Peyer's patch (tissue), 4 donors: ENCODE data around the gene CSF1R. TPM values are rescaled to one million over a fixed set of nuclear protein-coding genes. Genes with fewer than 3 reads are reported as not detected.

ENCODE experiments used
- DNase-seq, 3 donors: peaks; one replicate each; pipeline ENCODE4 v3.0.0-alpha.2; 2017 to 2019
- H3K27ac ChIP-seq, 4 donors: fragments of 200-600 bp; sonication (generic); one replicate each; pipeline ENCODE4 v1.5.1; 2016 to 2019
- H3K27me3 ChIP-seq, 2 donors: fragments of 200-600 bp; sonication (generic); one replicate each; pipeline ENCODE4 v1.5.1; 2019
- H3K36me3 ChIP-seq, 3 donors: fragments of 200-600 bp; sonication (generic); one replicate each; pipeline ENCODE4 v1.5.1; 2016 to 2019
- H3K4me1 ChIP-seq, 4 donors: fragments of 200-600 bp; sonication (generic); one replicate each; pipeline ENCODE4 v1.5.1; 2016 to 2019
- H3K4me3 ChIP-seq, 4 donors: fragments of 200-600 bp; sonication (generic); 1 replicate in 3 of 4; 2 replicates in 1 of 4; pipeline ENCODE4 v1.5.1; 2016 to 2019; ENCODE audit warnings: mild to moderate bottlenecking in 1 of 4
- H3K9me3 ChIP-seq, 4 donors: fragments of 200-600 bp; sonication (generic); one replicate each; pipeline ENCODE4 v1.5.1; 2016 to 2019; ENCODE audit warnings: mild to moderate bottlenecking in 1 of 4
- POLR2A ChIP-seq, 2 donors: fragments of 450-650 bp; IDR thresholded peaks; one replicate each; pipeline ENCODE4 v1.5.1; 2017; ENCODE audit warnings: antibody characterized with exemption in 2 of 2, mild to moderate bottlenecking in 2 of 2, moderate library complexity in 2 of 2
- total RNA-seq, 4 donors: library from RNA; depleted of rRNA; stranded (reverse); fragments of >200 nt; gene quantifications; one replicate each; pipeline ENCODE4 v1.1.0, GENCODE V29; 2016
- TF ChIP-seq, protein P1 (sequence below), 6 experiments: fragments of 450-650 bp in 4 of 6; fragments of 200-600 bp in 2 of 6; sonication (generic) in 1 of 6; IDR thresholded peaks; one replicate each; pipeline ENCODE4 v1.5.1; 2017 to 2019; ENCODE audit warnings: antibody characterized with exemption in 6 of 6, mild to moderate bottlenecking in 3 of 6, moderate library complexity in 1 of 6

The CSF1R gene
- total RNA-seq, 4 donors from 2014 or later, result 2.1 to 24.8 (median 13.5) TPM

DNA sequence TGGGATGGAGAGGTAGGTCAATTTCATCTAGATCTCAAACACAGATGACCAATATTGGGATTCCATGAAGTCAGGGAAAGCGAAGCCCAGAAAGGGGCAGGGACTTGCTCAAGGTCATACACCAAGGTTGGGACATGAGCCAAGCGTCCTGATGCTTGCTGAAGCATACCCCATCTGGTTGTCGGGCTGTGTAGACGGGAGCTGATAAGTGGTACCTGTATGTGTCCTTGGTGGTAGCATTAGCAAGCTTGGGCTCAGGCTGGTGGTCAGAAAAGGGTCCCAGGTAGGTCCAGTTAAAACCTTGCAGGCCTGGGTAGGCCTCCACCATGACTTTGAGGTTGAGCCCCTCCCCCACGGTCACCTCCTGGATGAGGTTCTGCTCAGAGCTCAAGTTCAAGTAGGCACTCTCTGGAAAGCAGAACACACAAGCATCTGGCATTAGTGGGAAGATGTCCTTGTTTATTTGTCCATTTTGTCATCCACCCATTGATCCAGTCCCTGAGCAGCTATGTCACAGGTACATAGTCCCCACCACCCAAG is 13.2 kb downstream of the CSF1R start:
- DNase-seq, result peak in 1 of 3 donors; percentile 19
- Histone ChIP-seq H3K9me3 (no peaks in the 10 kb centered on the region), H3K4me1 (no peaks in the 10 kb centered on the region), H3K36me3 (no peaks in the 10 kb centered on the region), H3K27me3 (no peaks in the 10 kb centered on the region), H3K27ac (no peak overlapping the region), H3K4me3 (no peak overlapping the region)
- TF ChIP-seq, protein P1, sequence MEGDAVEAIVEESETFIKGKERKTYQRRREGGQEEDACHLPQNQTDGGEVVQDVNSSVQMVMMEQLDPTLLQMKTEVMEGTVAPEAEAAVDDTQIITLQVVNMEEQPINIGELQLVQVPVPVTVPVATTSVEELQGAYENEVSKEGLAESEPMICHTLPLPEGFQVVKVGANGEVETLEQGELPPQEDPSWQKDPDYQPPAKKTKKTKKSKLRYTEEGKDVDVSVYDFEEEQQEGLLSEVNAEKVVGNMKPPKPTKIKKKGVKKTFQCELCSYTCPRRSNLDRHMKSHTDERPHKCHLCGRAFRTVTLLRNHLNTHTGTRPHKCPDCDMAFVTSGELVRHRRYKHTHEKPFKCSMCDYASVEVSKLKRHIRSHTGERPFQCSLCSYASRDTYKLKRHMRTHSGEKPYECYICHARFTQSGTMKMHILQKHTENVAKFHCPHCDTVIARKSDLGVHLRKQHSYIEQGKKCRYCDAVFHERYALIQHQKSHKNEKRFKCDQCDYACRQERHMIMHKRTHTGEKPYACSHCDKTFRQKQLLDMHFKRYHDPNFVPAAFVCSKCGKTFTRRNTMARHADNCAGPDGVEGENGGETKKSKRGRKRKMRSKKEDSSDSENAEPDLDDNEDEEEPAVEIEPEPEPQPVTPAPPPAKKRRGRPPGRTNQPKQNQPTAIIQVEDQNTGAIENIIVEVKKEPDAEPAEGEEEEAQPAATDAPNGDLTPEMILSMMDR (IDR thresholded peaks at IDR 0.05), result no peak
- TF ChIP-seq POLR2A (IDR thresholded peaks at IDR 0.05), result no peak

DNA sequence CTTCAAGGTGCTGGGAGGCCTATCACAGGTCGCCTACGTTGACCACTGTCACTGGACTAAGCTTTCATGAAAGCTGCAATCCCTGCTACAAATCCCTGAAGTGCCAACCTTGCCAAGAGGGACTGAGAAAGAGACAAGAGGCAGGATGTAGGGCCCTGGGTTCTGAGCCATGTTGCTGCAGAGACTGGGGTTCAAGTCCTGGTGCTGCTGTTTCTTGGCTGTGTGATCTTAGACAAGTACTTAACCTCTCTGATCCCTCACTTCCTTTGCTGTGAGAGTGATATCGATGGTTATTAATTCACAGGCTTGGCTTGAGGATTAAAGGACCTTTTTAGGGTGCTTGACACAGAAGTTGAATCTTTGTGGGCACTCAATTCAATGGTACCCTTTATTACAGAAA is 15.5 kb downstream of the CSF1R start:
- peak in 1 of 3 donors; percentile 14 for DNase-seq
- Histone ChIP-seq H3K4me1 (no peaks in the 10 kb centered on the region), H3K27me3 (no peaks in the 10 kb centered on the region), H3K36me3 (no peaks in the 10 kb centered on the region), H3K27ac (no peak overlapping the region), H3K4me3 (no peak overlapping the region), H3K9me3 (no peaks in the 10 kb centered on the region)
- no peak for TF ChIP-seq POLR2A (IDR thresholded peaks at IDR 0.05)
- TF ChIP-seq, protein P1 (IDR thresholded peaks at IDR 0.05), result no peak

DNA sequence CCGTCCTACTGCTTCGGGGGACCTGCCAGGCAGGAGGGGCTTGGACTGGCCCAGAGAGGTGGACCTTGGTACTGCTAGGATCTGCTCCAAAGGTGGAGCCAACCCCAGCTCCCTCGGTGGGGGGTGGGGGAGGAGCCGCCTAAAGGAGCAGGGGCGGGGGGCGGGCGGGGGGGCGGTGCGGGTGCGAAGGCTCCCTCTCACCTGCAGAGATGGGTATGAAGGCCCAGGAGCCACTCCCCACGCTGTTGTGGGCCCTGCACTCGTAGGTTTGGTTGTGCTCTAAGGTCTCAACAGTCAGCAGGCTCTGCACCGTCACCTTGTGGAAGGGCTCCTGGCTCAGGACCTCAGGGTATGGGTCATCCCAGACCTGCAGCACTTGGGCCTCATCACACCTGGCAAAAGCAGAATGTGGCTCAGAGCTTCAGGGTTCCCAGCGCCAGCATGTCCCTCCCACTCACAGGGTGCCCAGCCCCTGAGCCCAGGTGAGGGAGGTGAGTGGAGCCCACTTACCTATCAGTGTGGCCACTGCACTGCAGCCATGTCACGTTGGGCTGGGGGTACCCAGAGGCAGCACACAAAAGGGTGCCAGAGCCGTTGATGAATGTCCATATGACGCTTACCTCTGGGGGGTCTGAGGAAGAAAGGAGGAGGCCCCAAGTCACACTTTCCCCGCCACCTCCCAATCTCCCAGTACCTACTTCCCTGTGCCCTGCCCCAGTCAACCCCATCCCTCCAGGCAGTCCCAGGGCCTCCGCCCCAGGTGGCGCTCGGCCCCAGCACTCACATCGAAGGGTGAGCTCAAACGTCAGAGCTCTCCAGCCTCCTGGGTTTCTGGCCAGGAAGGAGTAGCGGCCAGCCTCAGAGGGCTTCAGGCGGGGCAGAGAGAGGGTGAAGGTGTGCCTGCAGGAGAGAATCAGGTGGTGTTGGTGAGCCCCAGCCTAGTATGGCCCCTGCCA is 16.4 kb downstream of the CSF1R start:
- Histone ChIP-seq H3K27ac (no peak overlapping the region), H3K36me3 (no peaks in the 10 kb centered on the region), H3K4me3 (no peak overlapping the region), H3K4me1 (no peaks in the 10 kb centered on the region), H3K27me3 (no peaks in the 10 kb centered on the region), H3K9me3 (no peaks in the 10 kb centered on the region)
- peak in 2 of 3 donors; percentile 29 to 47 for DNase-seq
- TF ChIP-seq, protein P1 (IDR thresholded peaks at IDR 0.05), result peak in 1 of 6 experiments; percentile 5
- no peak for TF ChIP-seq POLR2A (IDR thresholded peaks at IDR 0.05)

DNA sequence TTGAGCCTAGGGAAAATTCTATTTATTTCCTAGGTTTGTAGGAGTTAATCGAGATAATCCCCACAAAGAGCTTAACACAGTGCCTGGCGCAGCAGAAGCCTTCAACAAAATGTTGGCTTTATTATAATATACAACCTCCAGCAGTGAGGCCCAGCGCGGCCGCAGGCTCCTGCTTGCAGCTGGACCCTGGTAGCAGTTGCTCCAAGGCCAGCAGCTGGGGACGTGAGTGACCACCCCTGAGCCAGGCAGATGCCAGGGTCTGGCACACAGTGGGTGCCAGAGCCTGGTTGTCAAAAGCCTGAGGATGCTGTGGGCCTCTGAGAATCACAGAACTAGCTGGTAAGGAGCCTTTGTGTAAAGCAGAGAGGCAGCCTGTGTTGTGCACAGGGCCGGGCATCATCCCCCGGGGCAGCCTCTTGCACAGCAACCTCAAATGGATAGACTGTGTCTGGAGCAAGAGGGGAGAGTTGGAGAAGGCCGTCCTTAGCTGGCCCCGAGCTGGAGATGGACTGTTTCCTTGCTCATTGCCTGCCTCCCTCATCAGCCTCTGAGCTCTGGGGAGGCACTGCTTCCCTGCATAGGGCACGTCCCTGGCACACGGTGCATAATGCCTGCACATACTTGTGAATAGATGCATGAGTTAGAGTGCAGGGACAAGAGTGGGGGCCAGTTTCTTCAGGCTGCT is 17.3 kb downstream of the CSF1R start:
- Histone ChIP-seq H3K27me3 (no peaks in the 10 kb centered on the region), H3K36me3 (no peaks in the 10 kb centered on the region), H3K4me1 (no peaks in the 10 kb centered on the region), H3K4me3 (no peak overlapping the region), H3K27ac (no peak overlapping the region), H3K9me3 (no peaks in the 10 kb centered on the region)
- TF ChIP-seq POLR2A (IDR thresholded peaks at IDR 0.05), result no peak
- TF ChIP-seq, protein P1 (IDR thresholded peaks at IDR 0.05), result no peak
- peak in 1 of 3 donors; percentile 40 for DNase-seq

DNA sequence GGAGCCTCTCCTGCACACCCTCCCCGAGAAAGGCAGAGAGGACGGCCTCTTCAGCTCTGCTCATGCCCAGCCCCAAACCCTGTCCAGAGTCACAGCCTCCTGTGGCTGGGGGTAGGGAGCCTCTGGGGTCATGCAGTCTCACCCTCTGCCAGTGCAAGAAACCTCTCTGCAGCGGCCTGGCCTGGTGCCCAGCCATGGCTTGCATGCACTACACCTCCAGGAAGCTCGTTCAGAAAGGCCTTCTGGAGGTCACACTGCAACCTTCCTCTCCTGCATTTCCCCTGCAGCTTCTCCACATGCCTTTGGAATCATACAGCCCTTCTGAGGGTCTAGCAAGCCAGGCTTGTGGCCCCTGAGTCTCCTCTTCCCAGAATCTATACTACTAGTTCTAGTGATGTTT is 17.9 kb downstream of the CSF1R start:
- Histone ChIP-seq H3K4me1 (no peaks in the 10 kb centered on the region), H3K27ac (no peak overlapping the region), H3K9me3 (no peaks in the 10 kb centered on the region), H3K36me3 (no peaks in the 10 kb centered on the region), H3K4me3 (no peak overlapping the region), H3K27me3 (no peaks in the 10 kb centered on the region)
- DNase-seq, result peak in 1 of 3 donors; percentile 46
- TF ChIP-seq, protein P1 (IDR thresholded peaks at IDR 0.05), result no peak
- no peak for TF ChIP-seq POLR2A (IDR thresholded peaks at IDR 0.05)
